Stimulated activated CD8-positive, alpha-beta memory T cell treated with anti-CD3 and anti-CD28 coated beads, Interleukin-15, amount 100 ng/mL, for 1 hour (primary cell): ENCODE data around the gene DDX55.
A peak's percentile ranks its signal among the peaks of the same experiment; 100 is the strongest.
"Not testable (repeated sequence)": the region's sequence is repeated elsewhere in the genome, so short reads cannot be mapped to it uniquely, and the experiment has no call there.

Experiments used
- DNase-seq: peaks from one replicate; pipeline ENCODE4 v3.0.0-alpha.2; 2020; ENCODE audit warnings: low read depth

DDX55 gene, protein sequence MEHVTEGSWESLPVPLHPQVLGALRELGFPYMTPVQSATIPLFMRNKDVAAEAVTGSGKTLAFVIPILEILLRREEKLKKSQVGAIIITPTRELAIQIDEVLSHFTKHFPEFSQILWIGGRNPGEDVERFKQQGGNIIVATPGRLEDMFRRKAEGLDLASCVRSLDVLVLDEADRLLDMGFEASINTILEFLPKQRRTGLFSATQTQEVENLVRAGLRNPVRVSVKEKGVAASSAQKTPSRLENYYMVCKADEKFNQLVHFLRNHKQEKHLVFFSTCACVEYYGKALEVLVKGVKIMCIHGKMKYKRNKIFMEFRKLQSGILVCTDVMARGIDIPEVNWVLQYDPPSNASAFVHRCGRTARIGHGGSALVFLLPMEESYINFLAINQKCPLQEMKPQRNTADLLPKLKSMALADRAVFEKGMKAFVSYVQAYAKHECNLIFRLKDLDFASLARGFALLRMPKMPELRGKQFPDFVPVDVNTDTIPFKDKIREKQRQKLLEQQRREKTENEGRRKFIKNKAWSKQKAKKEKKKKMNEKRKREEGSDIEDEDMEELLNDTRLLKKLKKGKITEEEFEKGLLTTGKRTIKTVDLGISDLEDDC

GRCh38 chr12:123601602-123602489, at the start of gene DDX55:
Gene DDX55, plus strand, starts transcription at chr12:123602099. Its CDS starts 50 bp downstream, at chr12:123602149.
- DNase-seq, result peak; percentile 64

DNA sequence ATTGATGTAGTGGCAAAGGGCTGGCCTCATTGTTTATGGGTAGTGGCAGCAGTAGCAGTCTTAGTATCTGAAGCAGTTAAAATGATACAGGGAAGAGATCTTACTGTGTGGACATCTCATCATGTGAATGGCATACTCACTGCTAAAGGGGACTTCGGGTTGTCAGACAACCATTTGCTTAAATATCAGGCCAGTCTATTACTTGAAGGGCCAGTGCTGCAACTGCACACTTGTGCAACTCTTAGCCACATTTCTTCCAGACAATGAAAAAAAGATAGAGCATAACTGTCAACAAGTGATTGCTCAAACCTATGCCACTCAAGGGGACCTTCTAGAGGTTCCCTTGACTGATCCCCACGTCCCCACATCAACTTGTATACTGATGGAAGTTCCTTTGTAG, 47.8 kb upstream of the DDX55 start:
- DNase-seq, result not testable (repeated sequence)

- DNase-seq, result not testable (repeated sequence)
Observed at GRCh38 chr12:123554843-123555242, 47.1 kb upstream of the DDX55 start.

DNA sequence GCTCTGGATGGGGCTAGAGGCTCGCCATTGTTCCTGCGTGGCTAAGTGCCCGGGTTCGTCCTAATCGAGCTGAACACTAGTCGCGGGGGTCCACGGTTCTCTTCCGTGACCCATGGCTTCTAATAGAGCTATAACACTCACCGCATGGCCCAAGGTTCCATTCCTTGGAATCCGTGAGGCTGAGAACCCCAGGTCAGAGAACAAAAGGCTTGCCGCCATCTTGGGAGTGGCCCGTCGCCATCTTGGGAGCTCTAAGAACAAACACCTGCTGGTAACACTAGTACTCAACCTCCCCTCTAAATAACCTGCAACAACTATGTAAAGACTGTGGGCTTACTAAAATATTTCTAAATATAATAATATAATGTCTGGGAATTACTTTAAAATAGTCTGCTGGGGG, 43.4 kb upstream of the DDX55 start:
- DNase-seq, result not testable (repeated sequence)

- DNase-seq, result no peak
Observed at GRCh38 chr12:123559468-123559867, 42.4 kb upstream of the DDX55 start.

DNA sequence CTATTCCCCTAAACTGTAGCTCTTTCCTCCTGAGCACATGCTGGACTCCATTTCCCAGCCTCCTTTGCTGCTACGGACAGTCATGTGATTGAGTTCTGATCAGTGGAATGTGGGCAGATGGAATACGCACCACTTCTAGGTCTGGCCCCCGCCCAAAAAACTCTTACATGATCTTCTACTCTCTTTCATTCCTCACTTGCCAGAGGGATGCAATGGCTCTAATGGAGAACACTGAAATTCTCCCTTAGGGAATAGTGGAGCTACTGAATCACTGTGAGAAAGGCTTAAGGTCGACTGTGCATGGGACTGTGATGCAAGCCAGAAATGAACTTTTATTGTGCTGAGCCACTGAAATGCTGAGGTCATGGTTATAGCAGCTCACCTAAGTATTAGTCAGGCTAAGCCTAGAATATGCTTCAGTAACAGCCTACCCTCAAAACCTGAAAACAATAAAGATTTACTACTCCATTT, 30.5 kb upstream of the DDX55 start:
- DNase-seq, result no peak

- DNase-seq, result no peak
Observed at GRCh38 chr12:123572391-123572790, 29.5 kb upstream of the DDX55 start.

- no peak for DNase-seq
Observed at GRCh38 chr12:123573870-123574269, 28.0 kb upstream of the DDX55 start.

DNA sequence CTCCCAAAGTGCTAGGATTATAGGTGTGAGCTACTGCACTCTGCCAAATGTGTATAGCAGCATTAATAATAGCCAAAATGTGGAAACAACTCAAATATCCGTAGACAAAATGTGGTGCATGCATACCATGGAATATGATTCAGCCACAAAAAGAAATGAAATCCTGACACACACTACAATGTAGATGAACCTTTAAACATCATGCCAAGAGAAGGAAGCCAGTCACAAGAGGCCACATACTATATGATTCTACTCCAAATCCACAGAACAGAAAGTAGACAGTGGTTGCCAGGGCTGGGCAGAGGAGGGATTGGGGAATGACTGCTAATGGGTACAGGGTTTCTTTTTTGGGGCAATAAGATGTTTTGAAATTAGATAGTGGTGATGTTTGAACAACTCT, 25.3 kb upstream of the DDX55 start:
- DNase-seq, result no peak

DNA sequence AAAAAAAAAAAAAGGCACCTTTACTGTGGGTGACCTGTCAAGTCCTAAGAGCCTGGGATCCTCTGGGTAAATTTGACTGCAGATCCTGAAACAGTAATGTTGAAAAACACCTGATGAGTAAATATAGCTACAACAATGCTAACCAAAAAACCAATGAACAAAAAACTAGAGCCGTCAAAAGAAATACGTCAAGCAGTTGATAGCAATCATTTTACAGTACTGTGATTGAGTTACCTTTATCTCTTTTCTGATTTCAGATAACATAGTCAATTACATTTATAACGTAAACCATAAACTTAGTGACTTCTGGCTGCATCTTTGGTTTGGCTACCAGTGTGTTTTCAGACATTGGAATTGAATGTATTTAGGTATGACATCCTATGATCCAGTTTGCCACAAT, 23.7 kb upstream of the DDX55 start:
- no peak for DNase-seq

DNA sequence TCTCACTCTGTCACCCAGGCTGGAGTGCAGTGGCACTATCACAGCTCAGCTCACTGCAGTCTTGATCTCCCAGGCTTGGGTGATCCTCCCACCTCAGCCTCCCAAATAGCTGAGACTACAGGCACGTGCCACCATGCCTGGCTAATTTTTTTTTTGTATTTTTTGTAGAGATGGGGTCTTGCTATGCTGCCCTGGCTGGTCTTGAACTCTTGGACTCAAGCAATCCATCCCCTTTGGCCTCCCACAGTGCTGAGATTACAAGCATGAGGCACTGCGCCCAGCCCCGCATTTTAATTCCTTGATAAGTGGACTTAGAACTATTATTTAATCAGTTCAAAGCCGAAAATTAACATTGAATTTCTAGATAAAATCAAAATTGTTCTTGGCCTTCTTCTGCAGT, 23.1 kb upstream of the DDX55 start:
- not testable (repeated sequence) for DNase-seq

DNA sequence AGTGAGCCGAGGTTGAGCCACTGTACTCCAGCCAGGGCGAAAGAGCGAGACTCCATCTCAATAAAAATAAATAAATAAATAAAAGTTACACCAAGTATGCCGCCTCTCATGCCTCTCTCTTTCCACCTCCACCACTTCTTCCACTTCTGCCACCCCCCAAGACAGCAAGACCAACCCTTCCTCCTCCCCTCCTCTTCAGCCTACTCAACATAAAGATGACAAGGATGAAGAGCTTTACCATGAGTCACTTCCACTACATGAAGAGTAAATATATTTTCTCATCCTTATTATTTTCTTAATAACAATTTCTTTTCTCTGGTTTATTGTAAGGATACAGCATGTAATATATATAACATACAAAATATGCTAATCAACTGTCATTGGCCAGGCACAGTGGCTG, 21.1 kb upstream of the DDX55 start:
- no peak for DNase-seq

GRCh38 chr12:123591702-123592481, 10.0 kb upstream of the DDX55 start:
- DNase-seq, result no peak

GRCh38 chr12:123595729-123596128, 6.2 kb upstream of the DDX55 start:
- DNase-seq, result no peak

GRCh38 chr12:123597100-123597499, 4.8 kb upstream of the DDX55 start:
- no peak for DNase-seq

DNA sequence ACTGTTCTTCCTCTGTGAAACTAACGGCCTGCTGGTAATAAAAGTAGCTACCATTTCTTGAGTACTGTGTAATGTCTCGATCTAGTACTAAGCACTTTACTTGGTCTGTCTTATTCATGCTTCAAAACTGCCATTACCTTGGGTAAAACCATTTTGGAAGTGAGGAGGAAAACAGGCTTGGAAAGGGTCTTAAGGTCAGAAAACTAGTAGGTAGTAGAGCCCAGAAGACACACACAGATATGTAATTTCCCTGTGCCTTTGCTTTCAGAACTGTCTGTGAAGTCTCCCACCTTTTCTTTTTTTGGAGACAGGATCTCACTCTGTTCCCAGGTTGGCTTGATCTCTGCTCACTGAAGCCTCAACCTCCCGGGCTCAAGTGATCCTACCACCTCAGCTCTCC, 3.4 kb upstream of the DDX55 start:
- DNase-seq, result no peak

- no peak for DNase-seq
Observed at GRCh38 chr12:123599310-123599709, 2.6 kb upstream of the DDX55 start.

- DNase-seq, result no peak
Observed at GRCh38 chr12:123599721-123600120, 2.2 kb upstream of the DDX55 start.

GRCh38 chr12:123602651-123603195, 824 bp downstream of the DDX55 start:
- no peak for DNase-seq

DNA sequence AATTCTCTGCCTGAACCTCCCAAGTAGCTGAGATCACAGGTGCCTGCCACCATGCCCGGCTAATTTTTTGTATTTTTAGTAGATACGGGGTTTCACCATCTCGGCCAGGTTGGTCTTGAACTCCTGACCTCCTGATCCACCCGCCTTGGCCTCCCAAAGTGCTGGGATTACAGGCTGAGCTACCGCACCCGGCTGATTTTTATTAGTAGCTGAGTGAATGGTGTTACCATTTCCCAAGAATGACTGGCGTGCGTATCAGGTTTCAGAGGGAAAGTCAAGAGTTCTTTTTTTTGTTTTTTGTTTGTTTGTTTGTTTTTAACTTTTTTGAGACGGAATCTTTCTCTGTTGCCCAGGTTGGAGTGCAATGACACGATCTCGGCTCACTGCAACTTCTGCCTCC, 1.6 kb downstream of the DDX55 start:
- not testable (repeated sequence) for DNase-seq

GRCh38 chr12:123607756-123608155, 5.9 kb downstream of the DDX55 start:
- no peak for DNase-seq
